Measurements from ENCODE around the gene METTL4.

- TF ChIP-seq CSDC2 (CRISPR knock-in tag; IDR thresholded peaks at IDR 0.05) (no peak), PATZ1 (CRISPR knock-in tag; IDR thresholded peaks at IDR 0.05; ENCODE audit: borderline replicate concordance) (no peak), CREB5 (CRISPR knock-in tag; IDR thresholded peaks at IDR 0.05; ENCODE audit: low read depth) (no peak), ESRRG (CRISPR knock-in tag; IDR thresholded peaks at IDR 0.05) (no peak), SNAI2 (CRISPR knock-in tag; IDR thresholded peaks at IDR 0.05) (no peak), BACH2 (CRISPR knock-in tag; IDR thresholded peaks at IDR 0.05; ENCODE audit: borderline replicate concordance) (no peak), OSR1 (CRISPR knock-in tag; IDR thresholded peaks at IDR 0.05) (no peak), ZNF8 (CRISPR knock-in tag; IDR thresholded peaks at IDR 0.05) (no peak), RARB (CRISPR knock-in tag; IDR thresholded peaks at IDR 0.05) (no peak), CSRNP3 (CRISPR knock-in tag; IDR thresholded peaks at IDR 0.05) (no peak), ZC3H10 (CRISPR knock-in tag; IDR thresholded peaks at IDR 0.05) (no peak), TOX (CRISPR knock-in tag; IDR thresholded peaks at IDR 0.05; ENCODE audit: borderline replicate concordance) (no peak), PPARA (CRISPR knock-in tag; IDR thresholded peaks at IDR 0.05; ENCODE audit: borderline replicate concordance) (no peak)
Measured at GRCh38 chr18:2502880-2503279, 68.4 kb downstream of the METTL4 start.
